ENCODE results near the gene GDF7. TPM values are rescaled to one million over a fixed set of nuclear protein-coding genes. Genes with fewer than 3 reads are reported as not detected.

Gene GDF7
- total RNA-seq, 1 experiment from 2014 or later = 0.04 TPM

- no peak overlapping the region for H3K14ac ChIP-seq (ENCODE audit: insufficient read depth, low read length)
- no peak overlapping the region for H3K4me3 Mint-ChIP-seq
Measured at GRCh38 chr2:20677301-20678085, 10.5 kb downstream of the GDF7 start.

More at GRCh38 chr2:20677301-20678085, 10.5 kb downstream of the GDF7 start:
- no peak overlapping the region for H3K4me2 ChIP-seq (ENCODE audit: insufficient read depth, insufficient read length, low read length)
- no peak overlapping the region for H3K9ac ChIP-seq (ENCODE audit: extremely low read depth, insufficient read length, low read length)
- no peak overlapping the region for H4K8ac ChIP-seq (replicated peaks; ENCODE audit: insufficient read length, low read depth, low read length)
- H3K36me3 Mint-ChIP-seq (ENCODE audit: insufficient read depth in 1 of 3, low read depth in 3 of 3) = no peaks in the 10 kb centered on the region
- no peaks in the 10 kb centered on the region for H4K20me1 ChIP-seq (ENCODE audit: control insufficient read depth, insufficient read depth, insufficient read length)
- TF ChIP-seq CTCF (conservative IDR thresholded peaks at IDR 0.05) = peak; percentile 58
- H3K4me1 ChIP-seq (ENCODE audit: insufficient read depth, low read length) = 0 out of 2 replicates have a peak, but pooled peaks cover 4% of the 10 kb centered on the region
- peaks cover 36% of the 10 kb centered on the region for H3K27me3 Mint-ChIP-seq (ENCODE audit: low read depth)
- no peaks in the 10 kb centered on the region for H3K79me2 ChIP-seq (ENCODE audit: insufficient read depth, low read length)
- no peak overlapping the region for H3K4ac ChIP-seq (ENCODE audit: low read depth, low read length)
- peaks cover 29 to 41% of the 10 kb centered on the region in 2 experiments for H3K4me1 Mint-ChIP-seq
- H3T11ph ChIP-seq (ENCODE audit: low read length) = no peak overlapping the region
- no peaks in the 10 kb centered on the region for H3K79me1 ChIP-seq (ENCODE audit: insufficient read depth, low read depth, low read length, poor library complexity, severe bottlenecking)
- H3K27ac Mint-ChIP-seq = no peak overlapping the region; a peak in 1 of 7 replicates
- H3K23ac ChIP-seq (ENCODE audit: insufficient read length, low read depth, low read length) = no peak overlapping the region
- no peak overlapping the region for H4K91ac ChIP-seq (ENCODE audit: insufficient read length, low read depth, low read length)
- H2BK5ac ChIP-seq (ENCODE audit: insufficient read length, low read length) = no peak overlapping the region
- H2BK20ac ChIP-seq (ENCODE audit: low read depth, low read length, poor library complexity, severe bottlenecking) = no peak overlapping the region
- H2BK120ac ChIP-seq (ENCODE audit: low read depth, low read length, poor library complexity, severe bottlenecking) = no peak overlapping the region
- H3K27me3 ChIP-seq (ENCODE audit: insufficient read depth, low read length) = peaks cover 12% of the 10 kb centered on the region; the same call in 1 of the 2 replicates
- no peak overlapping the region for H2AK5ac ChIP-seq (ENCODE audit: insufficient read length, low read length)
- H3K18ac ChIP-seq (ENCODE audit: insufficient read length, low read depth, low read length) = no peak overlapping the region
- no peaks in the 10 kb centered on the region for H3K9me3 ChIP-seq (ENCODE audit: control insufficient read depth, low read depth, low read length)
- no peak overlapping the region for H2BK15ac ChIP-seq (ENCODE audit: low read depth, low read length)
- no peaks in the 10 kb centered on the region for H3K23me2 ChIP-seq (ENCODE audit: insufficient read length, low read depth, low read length, poor library complexity, severe bottlenecking)
- peak; percentile 55 for DNase-seq
- no peak overlapping the region for H2BK12ac ChIP-seq (ENCODE audit: insufficient read length, low read depth, low read length)
- no peak overlapping the region for H4K5ac ChIP-seq (ENCODE audit: insufficient read length, low read depth, low read length)
- no peaks in the 10 kb centered on the region for H3K9me3 Mint-ChIP-seq
- no CpG with 5 or more reads among the region's 15 CpGs for WGBS (ENCODE audit: extremely low coverage, insufficient read length, low lambda C conversion rate)
- H3K56ac ChIP-seq (ENCODE audit: insufficient read length, low read depth, low read length) = no peak overlapping the region
- H3K27ac ChIP-seq (ENCODE audit: insufficient read length, low read depth, low read length) = no peak overlapping the region
- H2AFZ ChIP-seq (ENCODE audit: low read length) = no peak overlapping the region

Measured in H9 (cell line).